T-helper 9 cell (primary cell): ENCODE results near the gene CNOT6.

Experiments
- DNase-seq: peaks from one replicate; pipeline ENCODE4 v3.0.0-alpha.2; 2020

The CNOT6 gene

DNA sequence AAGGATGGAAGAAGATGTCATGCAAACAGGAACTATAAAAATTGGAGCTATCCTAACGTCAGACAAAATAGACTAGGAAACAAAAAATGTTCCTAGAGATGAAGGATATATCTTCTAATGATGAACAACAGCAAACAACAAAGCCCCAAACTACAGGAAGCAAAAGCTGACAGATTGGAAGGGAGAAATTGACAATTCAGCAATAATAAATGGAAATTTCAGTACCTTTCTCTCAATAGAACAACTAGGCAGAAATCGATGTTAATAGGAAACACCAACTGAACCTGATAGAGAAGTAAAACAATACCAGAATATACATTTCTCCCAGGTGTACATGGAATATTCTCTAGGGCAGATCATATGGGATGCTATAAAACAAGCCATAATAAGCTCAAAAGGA is 89.6 kb downstream of the CNOT6 start:
- DNase-seq: no peak

DNA sequence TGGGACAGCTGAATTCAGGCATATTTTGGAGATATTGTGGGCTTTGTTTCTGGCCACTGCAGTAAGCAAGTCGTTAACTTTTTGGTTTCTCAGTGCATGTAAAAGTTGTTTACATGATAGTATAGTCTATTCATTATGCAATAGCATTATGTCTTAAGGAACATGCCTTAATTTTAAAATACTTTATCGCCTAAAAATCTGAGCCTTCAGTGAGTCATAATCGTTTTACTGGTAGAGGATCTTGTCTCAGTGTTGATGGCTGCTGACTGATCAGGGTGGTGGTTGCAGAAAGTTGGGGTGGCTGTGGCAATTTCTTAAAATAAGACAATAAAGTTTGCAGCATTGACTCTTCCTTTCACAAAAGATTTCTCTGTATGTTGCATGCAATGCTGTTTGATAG is 92.0 kb downstream of the CNOT6 start:
- DNase-seq: no peak

DNA sequence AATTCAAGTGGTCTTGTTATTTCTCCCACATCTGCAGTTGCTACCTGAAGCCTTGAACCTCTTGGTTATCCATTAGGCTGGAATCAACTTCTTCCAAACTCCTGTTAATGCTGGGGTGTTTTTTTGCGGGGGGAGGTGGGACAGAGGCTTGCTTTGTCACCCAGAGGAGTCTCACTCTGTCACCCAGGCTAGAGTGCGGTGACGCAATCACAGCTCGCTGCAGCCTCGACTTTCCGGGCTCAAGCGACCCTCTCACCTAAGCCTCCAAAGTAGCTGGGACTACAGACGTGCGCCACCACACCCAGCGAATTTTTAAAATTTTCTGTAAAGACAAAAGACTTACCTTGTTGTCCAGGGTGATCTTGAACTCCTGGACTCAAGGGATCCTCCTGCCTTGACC is 92.7 kb downstream of the CNOT6 start:
- no peak for DNase-seq

DNA sequence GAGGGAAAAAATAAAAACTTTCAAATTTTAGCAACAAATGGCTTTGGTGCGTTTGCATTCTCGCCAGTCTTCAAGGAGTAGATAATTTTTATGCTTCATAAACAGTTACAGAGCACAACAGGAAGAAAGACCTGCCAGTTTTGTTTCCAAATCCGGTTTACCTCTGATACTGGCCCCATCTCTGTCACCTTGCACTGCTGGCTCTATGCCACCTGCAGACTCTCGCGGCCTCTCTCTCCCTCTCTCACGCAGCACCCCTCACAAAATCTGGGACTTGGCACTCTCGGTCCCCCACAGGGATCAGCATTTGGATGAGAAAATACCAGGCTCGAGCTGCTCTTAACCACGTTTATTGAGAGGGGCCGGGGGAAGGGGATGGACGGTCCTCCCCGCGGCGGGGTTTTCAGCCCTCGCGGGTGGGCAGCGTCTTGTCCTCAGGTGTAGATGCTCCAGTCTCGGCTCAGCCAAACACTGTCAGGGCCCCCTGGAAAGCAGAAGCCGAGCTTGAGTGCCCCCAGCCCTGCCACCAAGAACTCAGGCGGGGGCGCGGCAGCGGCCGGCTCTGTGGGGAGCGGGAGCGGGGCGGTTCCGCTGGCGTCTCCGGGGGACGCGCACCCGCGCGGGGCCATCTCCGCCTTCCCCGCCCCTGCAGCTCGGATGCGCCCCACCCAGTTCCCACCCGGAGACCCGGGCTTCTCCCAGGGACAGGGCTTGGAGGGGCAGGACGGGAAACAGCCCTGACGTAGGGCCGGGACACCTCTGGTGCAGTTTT is 95.8 kb downstream of the CNOT6 start:
- no peak for DNase-seq

DNA sequence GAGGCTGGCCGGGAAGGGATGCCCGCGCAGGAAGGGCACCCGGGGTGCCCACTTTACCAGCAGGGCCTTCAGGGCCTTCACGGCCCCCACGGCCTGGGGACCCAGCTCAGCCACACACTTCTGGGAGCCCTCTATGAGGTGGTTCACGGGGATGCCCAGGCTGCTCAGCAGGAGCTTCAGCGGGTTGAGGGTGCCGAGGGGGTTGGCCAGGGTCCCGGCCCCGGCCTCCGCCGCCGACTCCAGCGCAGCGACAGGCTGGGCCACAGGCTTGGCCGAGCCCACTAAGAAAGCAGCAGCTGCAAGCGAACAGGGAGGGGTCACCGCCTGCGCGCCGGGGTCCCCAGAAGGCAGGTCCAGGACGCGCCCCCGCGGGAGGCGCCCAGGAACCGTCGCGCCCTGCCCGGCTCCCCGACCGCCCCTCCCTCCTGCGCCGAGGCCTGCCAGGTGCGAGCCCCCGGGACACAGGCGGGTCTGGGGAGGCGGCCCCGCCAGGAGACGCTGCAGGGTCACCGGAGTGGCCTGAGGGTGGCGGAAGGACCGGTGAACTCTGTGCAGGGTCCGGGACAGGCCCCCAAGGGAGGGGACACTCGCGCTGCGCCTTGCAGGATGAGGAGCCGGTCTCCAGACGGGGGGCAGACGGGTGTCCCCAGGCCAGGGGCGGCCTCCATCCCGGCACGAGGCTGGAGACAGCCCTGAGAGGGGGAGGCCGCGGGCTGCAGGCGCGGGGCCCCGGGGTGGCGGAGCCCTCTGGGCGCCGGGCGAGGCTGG is 96.5 kb downstream of the CNOT6 start:
- DNase-seq: no peak

DNA sequence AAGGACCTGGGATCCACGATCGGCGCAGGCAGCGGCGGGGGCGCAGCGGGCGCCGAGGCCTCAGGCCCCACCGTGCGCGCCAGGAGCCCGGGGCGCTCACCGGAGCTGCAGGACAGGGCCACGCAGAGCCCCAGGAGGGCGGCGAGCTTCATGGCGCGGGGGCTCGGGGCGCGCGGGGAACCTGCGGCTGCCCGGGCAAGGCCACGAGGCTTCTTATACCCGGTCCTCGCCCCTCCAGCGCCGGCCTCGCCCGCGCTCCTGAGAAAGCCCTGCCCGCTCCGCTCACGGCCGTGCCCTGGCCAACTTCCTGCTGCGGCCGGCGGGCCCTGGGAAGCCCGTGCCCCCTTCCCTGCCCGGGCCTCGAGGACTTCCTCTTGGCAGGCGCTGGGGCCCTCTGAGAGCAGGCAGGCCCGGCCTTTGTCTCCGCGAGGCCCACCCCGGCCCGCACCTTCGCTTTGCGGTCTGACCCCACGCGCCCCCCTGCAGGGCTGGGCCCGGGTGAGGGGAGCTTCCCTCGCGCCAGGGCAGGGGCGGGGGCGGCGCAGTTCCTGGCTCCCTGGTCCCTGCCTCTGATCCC is 97.2 kb downstream of the CNOT6 start, which contains the start of gene SCGB3A1:
Gene SCGB3A1 (minus strand): TSS at position 189 of the 577 bp plus-strand sequence. CDS start 37 bp downstream, at position 152.
- DNase-seq: no peak

DNA sequence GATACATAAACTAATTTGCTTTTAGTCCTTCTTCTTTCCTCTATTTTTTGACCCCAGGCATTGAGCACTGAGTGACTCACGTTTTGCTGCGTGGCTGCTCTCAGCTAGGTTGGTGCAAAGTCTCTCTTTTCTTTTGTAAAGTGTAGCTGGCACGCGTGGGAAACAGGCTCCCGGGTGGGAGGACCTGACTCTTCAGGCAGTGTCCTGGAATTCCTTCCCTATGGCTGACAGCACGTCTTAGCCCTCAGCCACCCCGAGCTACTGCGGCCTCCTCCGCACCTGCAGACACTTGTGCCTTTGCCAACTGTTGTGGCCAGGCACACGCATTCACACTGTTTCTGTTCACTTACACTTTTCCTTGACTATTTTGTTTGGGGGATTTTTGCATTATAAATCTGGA is 98.0 kb downstream of the CNOT6 start:
- no peak for DNase-seq

DNA sequence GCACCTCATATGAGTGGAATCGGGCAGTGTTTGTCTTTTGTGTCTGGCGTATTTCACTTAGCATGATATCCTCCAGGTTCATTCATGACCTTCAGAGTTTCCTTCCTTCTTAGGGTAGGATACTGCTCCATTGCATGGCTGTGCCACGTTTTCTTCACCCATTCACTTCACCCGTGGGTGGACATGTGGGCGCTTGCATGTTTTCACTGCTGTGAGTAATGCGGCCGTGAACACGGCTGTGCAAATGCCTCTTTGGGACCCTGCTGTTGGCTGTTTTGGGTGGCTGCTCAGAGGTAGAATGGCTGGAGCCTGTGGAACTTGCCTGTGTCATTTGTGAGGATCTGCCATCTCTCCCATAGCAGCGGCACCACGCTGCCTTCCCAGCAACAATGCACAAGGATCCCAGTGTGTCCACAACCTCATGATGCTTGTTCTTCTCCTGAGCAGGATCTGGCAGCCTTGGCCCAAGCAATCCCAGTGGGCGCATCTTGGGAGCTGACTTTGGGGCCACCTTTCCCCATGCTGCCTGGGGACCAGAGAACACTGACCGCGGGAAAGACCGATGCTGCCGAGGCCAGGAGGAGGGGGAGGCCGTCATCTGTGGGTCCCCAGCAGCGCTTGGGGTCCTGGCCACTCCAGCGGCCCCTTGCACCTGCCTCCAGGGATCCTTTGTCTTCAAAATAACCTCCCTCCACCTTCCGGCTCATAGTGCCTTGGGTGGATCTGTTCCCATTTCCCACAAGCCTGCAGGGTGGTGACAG is 99.4 kb downstream of the CNOT6 start:
- DNase-seq: no peak

DNA sequence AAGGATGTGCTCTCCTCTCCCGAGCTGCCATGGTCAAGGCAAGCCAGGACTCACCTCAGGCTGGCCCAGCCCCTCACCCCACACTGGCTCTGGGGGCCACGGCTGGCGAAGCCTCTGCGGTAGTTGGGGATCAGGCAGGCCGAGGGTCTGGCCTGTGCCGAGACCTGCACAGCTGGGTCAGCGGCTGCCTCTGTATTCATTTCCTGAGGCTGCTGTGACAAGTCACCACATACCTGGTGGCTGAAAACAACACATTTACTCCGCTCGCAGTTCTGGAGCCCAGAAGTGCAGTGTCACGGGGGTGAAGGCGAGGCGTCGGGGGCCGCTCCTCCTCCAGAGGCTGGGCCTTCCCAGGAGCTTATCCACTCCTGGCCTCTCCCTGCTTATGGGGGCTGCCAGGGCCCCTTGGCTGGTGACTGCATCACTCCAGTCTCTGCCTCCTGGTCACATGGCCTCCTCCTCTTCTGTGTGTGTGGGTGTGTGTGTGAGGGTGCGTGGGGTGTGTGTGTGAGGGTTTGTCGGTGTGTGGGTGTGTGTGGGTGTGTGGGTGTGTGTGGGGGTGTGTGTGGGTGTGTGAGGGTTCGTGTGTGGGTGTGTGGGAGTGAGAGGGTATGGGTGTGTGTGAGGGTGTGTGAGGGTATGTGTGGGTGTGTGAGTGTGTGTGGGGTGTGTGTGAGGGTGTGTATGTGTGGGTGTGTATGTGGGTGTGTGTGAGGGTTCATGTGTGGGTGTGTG is 100.3 kb downstream of the CNOT6 start:
- DNase-seq: no peak

DNA sequence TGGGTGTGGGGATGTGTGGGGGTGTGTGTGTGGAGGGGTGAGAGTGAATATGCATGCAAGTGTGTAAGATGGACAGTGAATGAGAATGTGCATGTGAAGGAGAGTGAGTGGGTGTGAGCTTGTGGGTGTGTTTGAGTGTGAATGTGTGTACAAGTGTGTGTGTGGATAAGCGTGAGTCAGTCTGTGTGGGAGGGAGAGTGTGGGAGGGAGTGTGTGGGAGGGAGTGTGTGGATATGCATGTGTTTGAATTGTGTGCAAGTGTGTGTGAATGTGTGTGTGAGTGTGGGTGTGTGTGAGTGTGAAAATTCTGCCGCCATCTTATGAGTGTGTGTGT is 100.8 kb downstream of the CNOT6 start:
- DNase-seq: no peak

DNA sequence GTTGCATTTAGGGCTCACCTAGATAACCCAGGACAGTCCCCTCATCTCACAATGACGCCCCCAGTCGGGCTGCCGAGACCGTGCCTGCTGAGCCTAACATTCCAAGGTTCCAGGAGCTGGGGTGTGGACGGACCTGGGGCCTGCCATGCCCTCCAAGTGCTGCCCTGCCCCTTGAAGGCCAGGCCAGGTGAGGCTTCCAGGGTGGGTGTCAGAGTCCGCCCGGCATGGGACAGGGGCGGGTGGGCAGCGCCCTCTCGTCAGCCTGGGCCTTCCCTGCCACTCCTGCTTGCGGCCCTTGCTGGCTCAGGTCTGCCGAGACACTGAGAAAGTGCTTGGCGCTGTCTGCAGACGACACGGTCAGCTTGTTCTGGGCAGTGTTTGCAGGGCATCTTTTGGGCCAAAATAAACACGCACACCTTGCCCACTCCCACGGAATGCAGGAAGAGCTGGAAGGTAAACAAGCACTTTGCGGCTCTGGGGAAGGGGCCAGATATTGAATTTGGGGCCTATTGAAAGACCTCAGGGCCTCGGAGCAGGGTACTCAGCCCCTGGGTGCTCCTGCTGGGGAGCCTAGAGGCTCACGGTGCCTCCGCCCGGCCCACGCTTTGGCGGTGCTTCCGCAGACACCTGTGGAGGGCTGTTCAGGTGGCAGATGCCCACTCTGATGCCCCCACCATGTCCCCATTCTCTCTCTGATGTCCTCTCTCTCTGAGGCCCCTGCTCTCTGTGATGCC is 101.4 kb downstream of the CNOT6 start:
- no peak for DNase-seq

DNA sequence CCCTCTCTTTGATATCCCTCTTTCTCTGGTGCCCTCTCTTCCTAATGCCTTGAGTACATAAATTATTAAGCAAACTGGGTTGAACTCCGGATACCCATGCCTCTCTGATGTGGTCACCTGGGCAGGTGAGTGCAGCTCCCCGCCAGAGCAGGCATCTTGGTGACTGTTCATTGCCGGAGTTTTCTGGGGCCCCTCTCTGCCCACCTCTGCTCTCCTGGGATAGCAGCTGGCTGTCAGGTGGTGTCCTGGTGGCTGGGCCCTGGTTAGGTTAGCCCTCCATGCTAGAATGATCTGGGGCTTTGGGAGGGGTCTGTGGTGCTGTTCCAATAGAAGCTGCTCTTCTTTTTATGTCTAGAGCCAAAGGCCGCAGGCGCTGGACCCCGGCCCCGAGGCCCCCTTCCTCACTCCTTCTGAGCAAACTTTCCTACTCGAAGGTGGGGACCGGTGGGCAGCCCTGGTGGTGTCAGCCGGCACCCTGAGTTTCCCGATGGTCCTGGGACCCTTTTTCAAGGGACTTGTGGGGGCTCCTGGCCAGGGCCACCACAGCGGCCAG is 102.0 kb downstream of the CNOT6 start:
- no peak for DNase-seq

DNA sequence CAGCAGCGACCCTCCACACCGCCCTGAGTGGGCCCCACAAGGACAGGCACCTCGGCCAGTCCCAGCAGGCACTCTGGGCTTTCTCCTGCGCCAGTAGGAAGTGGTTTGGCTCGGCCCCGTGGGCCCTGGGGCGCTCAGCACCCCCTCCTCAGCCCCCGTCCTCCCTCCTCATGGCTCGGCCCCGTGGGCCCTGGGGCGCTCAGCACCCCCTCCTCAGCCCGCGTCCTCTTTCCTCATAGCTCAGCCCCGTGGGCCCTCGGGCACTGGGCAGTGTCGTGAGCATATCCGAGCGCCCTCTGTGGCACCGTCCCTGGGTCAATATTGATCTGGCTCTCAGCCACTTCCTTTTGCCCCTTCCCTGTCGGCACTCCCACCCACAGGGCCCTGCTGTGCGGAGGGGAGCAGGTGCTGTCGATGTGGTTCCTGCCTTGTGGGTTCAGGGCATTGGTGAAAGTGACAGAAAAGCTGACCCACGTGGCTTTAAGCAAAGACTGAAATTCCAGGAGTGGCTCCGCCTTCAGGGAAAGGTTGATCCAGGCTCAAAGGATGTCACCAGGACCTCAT is 102.6 kb downstream of the CNOT6 start:
- DNase-seq: no peak

DNA sequence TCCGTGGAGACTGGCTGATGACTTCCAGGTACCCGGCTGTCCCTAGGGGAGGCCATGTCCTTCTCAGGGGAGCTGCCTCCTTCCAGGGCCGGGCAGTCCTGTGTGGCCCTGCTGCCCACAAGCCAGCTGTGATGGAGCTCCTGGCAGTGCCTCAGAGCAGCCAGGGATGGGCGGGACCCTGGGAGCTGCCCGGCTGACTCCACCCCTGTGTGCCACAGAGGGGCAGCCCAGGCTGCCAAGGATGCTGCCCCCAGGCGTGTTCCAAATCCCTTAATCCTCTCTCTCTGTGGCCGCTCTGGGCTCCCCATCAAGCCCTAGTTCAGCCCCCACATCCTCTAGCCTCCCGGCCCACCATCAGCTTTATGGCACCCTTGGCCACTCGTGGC is 104.1 kb downstream of the CNOT6 start:
- no peak for DNase-seq

DNA sequence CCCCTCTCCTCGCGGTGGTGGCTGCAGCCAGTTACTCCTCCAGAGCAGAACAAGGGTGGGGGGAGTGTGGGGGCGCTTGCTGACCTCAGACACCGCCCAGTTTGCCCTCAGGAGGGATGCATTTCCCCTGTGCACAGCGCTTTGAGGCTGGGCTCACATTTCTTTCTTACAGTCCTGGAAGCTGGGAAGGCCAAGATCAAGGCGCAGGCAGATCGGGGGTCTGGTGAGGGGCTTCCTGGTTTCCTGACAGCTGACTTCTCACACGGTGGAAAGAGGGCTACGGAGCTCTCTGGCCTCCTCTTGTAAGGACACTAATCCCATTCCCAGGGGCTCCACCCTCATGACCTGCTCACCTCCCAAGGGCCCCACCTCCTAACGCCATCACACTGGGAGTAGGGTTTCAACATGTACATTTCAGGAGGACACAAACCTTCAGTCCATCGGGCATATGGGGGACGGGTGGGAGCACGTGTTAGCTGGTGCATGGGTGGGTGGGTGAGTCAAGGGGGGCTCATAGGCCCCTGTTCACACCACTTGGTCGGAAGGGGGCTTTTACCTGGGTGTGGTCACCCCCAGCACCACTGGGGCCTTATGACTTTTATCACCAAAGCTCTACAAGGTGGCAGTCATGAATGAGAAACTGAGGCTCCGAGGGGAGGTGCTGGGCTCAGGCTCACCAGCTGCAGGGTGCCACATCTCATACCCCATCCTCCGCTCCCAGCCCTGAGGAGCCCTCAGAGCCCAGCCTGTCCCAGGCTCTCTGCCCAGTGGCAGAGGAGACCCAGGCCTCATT is 104.8 kb downstream of the CNOT6 start:
- DNase-seq: no peak

DNA sequence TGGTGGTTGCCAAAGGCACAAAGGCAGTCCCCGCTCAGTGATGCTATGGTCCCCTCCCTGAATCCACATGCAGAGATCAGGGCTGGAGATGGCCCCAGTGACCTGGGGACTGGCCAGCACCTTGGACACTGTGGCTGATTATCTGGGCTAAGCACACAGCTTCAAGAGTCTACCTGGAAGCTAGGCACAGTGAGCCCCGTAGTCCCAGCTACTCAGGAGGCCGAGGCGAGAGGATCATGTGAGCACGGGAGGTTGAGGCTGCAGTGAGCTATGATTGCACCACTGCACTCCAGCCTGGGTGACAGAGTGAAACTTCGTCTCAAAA is 105.4 kb downstream of the CNOT6 start:
- no peak for DNase-seq

DNA sequence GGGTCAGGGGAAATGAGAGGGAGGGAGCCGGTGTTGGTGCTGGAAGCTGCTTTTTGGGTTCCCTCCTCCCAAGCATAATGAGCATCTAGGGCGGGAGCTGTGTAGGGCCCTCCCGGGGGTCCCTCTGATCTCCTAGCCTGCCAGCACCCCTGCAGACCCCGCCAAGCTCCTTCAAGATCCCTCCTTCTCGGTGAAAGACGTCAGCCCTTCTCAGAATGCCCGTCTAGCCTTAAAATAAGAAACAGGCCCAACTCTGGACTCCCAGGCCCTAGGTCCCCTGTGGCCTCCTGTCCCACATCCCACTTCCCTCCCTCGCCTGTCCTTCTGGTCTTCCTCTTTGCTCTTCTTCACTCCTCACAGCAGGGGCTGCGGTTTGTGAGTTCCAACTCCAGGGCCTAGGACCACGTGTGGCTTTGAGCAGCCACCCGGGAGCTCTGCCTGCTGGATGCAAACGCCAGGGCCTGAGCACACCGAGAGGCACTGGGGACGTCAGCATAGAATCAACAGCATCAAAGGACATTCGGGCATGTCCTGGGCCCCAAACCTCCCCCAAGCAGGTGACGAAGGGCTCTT is 105.9 kb downstream of the CNOT6 start:
- DNase-seq: no peak

DNA sequence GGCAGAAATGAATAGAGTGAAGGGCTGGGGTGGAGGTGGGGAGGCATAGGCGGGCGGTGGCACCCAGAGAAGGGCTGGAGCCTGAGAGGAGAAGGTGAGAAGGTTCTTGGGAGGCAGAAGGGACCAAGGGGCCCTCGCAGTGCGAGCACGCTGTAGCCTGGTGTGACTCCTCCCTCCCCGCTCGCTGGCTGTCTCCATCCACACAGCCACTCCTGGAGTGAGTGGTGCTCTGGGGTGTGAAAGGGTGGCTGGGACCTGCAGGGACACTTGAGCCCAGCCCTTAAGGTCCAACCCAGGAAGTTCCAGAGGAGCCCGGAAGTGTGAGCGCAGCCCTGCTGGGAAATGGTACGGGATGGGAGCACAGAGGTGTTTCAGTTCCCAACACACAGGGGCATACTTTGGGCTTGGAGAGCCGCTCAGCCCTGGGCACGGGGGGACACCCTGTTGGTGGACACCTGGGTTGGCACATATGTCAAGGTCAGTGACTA is 106.4 kb downstream of the CNOT6 start:
- no peak for DNase-seq

DNA sequence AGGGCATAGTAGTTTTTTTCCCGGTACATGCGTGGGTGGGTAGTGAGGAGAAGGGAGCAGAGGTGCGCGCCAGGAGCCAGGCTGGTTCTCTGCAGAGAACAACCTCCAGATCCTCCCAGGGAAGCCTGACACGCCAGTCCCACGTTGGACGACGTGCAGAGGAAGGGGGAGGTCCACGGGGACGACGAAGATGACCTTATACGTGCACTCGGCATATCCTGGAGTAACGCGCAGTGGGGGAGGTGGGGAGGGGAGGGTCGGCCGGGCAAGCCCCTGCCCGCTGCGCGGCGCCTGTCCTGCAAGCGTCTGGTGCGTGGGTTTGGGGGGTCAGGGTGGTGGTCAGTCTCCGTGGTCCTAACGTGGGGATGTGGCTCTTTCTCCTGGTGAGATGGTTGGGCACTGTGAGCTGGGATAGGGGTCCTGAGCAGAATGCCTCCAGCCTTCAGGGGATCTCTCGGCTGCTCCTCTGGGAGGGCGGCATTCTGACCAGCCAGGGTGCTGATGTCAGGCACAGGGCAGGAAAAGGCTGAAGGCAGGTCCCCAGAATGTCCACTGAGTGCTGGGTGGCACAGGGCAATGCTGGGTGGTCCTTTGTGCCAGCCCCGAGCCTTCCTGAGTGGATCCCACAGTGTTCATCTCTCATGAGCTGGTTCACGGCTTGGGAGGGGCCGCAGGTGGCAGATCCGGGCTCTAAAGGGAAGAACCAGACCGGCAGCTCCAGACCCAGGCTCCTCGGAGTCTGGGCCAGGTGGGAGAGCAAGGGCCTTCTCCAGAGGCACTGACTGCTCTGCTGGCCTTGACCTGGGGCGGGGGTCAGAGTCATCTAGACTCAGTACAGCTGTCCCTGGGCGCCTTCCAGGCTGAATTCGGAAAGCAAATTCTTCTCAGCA is 107.7 kb downstream of the CNOT6 start:
- DNase-seq: no peak
